HG02973 (cell line): Measurements from ENCODE around the gene ST3GAL3.

Experiments
- ATAC-seq: cut with Tn5 transposase; IDR thresholded peaks from one replicate; pipeline ENCODE4 v1.9.1; 2021; ENCODE audit warnings: moderate library complexity; ENCODE audit not compliant: unreplicated experiment

The ST3GAL3 gene

DNA sequence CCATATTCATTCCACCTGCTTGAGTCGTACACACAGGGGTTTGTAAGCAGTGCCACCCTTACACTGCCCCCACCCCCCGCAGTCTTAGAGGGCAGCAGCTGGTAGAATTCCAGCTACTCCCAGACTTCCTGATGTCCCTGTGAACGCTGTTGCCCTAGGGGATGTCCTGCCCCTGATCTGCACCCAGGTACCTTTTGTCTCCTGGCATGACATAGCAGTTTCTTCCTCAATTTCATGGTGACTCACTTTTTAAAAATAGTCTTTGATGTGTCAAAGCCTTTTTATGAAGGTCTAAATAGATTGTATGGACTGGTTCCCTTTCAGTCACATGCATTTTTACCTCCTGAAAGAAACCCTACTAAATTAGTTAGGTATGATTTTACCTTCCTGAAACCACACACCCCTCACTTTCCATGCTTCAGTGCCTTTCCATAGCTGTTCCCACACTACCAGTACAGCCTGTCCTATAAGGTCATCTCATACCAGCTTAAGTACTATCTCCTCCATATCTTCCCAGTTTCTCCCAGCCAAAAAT, 76.4 kb downstream of the ST3GAL3 start:
- no peak for ATAC-seq

DNA sequence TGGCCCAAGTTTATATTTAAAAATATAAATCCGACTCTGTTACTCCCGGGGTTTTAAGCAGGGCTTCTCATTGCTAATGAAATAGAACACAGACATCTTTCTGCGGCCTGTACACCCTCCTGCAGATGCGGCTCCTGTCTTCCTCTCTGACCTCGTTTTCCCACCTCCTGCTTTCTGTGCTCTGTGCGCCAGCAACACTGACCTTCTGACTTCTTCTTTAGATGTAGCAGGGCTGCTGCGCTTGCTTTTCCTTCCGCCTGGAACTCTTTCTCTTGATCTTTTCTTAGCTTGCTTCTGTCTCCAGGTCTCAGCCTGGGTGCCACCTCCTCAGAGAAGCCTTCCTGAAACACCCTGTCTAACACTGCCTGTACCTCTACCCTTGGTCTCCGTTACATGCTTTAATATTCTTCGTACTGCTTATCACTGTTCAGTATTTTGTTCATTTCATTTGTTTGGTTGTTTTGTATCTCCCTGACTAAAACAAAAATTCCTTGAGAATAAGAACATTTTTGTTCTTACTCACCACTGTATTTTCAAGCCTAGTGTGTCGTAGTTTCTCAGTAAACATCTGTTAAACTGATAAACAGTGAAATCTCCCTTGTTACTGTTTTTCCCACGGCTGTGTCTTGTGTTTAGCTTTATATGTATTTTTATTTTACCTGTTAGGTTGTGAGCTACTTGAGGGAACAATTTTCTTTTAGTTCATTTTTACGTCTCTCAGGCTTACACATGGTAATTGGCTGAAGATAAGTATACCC, 79.0 kb downstream of the ST3GAL3 start:
- no peak for ATAC-seq

DNA sequence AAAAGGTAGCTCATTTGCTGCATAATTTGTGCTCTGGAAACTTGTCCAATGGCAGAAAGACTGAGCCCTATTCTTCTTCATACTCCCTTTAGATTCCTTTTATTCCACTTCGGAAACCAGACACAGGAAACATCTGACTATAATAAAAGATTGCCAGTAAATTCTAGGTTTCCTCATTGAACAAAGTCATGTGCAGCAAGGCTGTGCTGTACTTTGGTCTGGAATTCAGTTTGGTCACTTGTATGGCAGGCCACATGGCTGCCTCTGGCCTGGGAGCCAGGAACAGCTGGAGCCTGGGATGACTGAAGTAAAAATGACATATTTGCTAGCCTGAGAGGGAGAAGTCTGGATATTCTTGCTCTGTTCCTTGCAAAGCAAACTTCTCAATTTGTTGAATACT, 79.6 kb downstream of the ST3GAL3 start:
- no peak for ATAC-seq

DNA sequence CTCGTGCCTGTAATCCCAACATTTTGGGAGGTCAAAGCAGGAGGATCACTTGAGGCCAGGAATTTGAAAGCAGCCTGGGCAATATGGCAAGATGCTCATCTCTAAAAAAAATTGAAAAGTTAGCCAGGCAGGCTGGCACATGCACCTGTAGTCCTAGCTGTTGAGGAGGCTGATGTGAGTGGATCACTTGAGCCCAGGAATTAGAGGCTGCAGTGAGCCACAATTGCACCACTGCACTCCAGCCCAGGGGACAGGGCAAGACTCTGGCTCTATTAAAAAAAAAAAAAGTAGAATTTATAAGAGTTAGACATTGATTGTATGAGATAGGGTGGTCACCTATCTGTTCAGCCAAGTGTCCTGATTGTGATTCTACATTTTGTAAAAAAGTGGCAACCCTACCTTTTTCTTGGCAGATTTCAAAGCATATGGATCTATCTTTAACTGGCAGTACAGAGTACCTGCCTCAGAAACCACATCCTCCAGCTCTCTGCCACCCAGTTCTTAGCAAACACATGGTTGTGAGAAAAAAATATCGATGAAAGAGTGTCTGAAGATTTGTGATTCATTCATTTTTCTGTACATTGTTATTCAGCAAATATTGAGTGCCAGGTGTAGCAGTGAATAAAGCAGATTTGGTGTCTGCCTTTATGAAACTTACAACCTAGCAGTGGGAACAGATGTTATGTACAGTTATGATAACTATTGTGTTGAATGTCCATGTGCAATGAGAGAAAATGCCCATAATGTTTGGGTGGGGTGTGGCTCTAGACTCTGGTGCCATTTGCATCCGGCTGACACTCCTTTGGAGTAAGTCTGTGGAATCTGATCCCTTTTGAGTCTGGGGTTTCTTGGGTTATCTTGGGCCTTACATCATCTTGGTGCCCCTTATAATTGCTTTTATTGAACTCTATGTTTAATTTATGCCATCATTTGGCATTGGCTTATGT, 82.5 kb downstream of the ST3GAL3 start:
- ATAC-seq: no peak

DNA sequence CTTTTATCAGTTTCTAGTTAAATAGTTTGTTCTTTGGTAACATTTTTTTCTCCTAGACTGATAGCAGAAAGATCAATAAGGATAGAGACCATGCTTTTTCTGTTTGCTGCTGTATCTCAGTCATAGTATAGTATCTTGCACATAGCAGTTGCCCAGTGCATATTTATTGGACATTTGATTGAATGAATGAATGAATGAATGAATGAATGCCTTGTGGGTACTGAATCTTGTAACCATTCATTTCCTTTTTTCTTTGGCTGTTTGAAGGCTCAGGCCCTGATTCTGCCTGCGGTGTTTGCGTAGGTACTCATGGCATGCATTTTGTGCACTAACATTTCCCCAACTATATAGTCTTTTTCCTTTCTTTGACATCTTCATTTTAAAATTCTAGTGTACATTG, 83.9 kb downstream of the ST3GAL3 start:
- ATAC-seq: no peak

DNA sequence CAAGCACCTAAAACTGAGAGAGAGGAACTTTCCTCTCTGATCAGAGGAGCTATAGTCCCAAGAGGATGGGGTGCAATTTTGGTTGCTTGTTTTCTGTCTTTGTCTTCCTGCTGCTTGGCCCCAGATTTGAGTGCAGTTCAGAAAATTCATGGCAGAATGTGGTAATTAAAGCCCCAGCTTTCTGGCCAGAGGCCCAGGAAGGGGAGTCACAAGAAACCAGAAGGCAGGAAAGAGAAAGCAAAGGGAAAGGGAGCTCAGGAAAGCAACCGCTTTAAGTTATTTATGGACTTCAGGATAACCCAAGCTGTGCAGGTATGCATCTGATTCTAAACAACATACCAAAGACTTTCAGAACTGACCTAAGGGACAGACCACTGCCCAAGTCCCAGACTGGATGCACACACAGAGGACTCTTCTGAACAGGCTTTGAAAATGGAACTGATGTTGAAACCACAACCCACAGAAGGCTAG, 88.8 kb downstream of the ST3GAL3 start:
- no peak for ATAC-seq

GRCh38 chr1:43797891-43798290, 90.6 kb downstream of the ST3GAL3 start:
- no peak for ATAC-seq

DNA sequence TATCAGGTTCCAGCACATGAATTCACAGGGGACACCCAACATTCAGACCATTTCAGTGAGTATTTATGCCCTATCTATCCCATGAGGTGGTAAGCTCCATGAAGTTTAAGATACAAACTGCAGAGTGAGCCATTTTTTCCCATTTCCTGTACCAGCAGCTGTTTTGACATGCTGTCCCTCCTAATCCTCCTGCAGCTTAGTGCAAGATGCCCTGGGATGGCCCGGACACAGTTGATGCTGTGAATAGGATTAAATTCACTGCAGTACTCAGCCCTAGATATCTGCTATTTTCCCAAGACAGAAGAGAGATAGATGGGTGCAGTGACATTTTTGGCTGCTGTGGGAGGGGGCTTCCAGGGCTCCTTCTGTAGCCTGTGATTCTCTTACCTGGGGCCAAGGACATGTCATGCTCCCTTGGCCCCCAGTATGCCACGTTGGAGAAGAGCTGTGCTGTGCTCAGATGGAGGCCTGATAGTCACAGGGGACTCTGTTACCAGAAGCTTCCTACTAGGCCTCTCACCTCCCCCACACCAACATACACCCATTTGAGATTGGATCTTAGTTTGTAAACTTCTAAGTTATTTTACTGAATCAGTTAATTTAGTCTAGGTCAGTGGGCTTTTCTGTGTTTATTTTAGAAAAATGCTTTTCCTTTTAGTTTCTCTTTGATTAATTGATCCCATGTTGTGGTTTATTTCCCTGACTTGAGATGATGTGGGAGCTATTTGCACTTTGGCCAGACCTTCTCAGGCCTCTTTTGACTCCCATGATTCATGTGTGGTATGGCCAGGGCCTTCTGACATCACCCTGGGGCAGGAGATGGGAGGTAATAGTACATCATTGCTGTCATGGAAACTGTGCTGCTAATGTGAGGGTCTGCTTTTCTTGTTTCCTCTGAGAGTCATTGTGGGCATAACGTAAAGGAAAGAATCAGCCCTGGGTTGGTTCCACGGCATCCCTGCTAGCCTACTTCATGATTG, 92.6 kb downstream of the ST3GAL3 start:
- ATAC-seq: no peak

DNA sequence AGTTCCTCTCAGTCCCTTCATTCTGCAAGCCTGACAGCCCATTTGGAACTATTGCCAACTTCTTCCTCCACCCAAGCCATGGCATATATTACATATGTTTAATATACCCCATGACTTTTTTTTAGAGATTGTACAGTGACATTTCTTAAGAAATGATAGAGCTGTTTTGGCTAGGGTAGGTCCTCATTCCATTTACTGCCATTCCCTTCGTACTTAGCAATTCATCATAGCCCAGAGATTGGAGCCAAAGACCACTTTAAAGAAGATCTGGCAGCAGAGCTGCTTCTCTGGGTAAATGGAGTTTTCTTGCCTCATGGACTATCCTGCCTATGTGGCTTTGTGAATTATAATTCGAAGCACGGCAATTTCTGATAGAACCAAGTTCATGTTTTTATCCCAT, 93.4 kb downstream of the ST3GAL3 start:
- ATAC-seq: no peak

- ATAC-seq: no peak
These were observed 93.9 kb downstream of the ST3GAL3 start for GRCh38 chr1:43801203-43801602.

- ATAC-seq: no peak
These were observed 95.1 kb downstream of the ST3GAL3 start for GRCh38 chr1:43802356-43802980.

GRCh38 chr1:43803105-43803504, 95.8 kb downstream of the ST3GAL3 start:
- ATAC-seq: no peak

- no peak for ATAC-seq
These were observed 96.3 kb downstream of the ST3GAL3 start for GRCh38 chr1:43803646-43804045.

GRCh38 chr1:43804569-43804968, 97.2 kb downstream of the ST3GAL3 start:
- no peak for ATAC-seq

DNA sequence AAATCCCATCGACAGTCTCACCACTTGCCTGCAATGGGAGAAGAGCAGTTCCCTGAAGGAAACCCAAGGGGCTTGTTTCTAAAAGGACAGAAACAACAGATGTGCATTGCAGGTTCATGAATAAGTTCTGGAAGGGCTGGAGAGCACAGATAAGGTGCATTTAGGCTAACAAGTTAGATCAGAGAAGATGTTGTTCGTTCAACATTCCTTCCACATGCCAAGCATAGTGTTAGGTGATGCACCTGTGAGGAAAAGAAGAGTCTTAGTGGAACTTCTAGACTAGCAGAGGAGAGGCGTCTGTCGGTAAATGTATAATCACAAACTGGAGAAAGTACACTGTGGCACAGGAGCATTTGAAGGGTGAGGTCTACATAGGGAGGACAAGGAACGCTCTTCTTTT, 98.0 kb downstream of the ST3GAL3 start:
- ATAC-seq: no peak

GRCh38 chr1:43806183-43806582, 98.8 kb downstream of the ST3GAL3 start:
- ATAC-seq: no peak

DNA sequence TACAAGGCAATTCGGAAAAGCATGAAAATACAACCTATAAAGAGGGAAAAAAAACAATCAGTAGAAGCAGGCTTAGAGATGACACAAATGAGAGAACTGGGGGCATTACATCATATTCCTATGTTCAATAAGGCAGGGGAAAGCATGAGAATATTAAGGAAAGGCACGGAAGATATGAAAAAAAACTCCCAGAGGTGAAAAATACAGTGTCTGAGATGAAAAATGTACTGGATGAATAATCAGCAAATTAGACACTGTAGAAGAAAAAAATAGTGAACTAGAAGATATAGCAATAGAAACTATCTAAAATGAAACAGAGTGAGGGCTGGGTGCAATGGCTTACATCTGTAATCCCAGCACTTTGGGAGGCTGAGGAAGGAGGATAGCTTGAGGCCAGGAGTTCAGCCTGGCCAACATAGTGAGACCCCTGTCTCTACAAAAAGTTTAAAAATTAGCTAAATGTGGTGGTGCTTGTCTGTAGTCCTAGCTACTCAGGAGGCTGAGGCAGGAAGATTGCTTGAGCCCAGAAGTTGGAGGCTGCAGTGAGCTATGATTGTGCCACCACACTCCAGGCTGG, 101.8 kb downstream of the ST3GAL3 start:
- no peak for ATAC-seq

GRCh38 chr1:43812579-43812978, 105.2 kb downstream of the ST3GAL3 start:
- ATAC-seq: no peak

DNA sequence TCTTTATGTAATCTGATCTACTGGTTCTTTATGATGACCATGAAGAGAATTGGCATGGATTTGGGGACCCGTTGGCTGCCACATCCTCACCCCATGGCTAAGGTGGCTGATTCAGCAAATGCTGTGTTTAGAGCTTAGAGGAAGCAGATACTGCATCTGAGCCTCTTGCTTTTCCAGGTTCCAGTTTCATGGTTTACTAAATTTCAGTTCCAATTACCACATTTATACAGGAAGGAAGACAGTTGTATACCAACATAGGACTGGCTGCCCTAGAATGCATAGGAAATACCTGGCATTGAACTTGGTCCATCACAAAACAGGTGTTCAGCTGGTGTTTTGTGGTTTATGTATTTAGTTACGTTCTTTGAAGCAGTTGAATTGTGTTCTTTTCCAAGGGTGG, 107.1 kb downstream of the ST3GAL3 start:
- ATAC-seq: no peak
